ACC112 (cell line): Measurements from ENCODE around the gene EFR3B.
"Not testable (repeated sequence)": the region's sequence is repeated elsewhere in the genome, so short reads cannot be mapped to it uniquely, and the experiment has no call there.

Source experiments
- H2AFZ ChIP-seq: fragments of 200-600 bp; sonication (generic); one replicate; pipeline ENCODE4 v1.6.0; 2017; ENCODE audit warnings: antibody characterized with exemption, low read length; ENCODE audit not compliant: unreplicated experiment
- H3K27ac ChIP-seq: fragments of 200-600 bp; sonication (generic); 2 replicates; pipeline ENCODE4 v1.5.1; 2014; ENCODE audit warnings: low read depth, mild to moderate bottlenecking, antibody characterized with exemption, low read length, moderate library complexity
- H3K27me3 ChIP-seq: fragments of 200-600 bp; sonication (generic); 2 replicates; pipeline ENCODE4 v1.6.1; 2014; ENCODE audit warnings: mild to moderate bottlenecking, antibody characterized with exemption, low read length, moderate library complexity, mixed read lengths; ENCODE audit not compliant: insufficient read depth
- H3K36me3 ChIP-seq: fragments of 200-600 bp; sonication (generic); 2 replicates; pipeline ENCODE4 v1.6.1; 2016; ENCODE audit warnings: mild to moderate bottlenecking, antibody characterized with exemption, low read length, moderate library complexity, mixed read lengths; ENCODE audit not compliant: insufficient read depth
- H3K4me1 ChIP-seq: fragments of 200-600 bp; sonication (generic); one replicate; pipeline ENCODE4 v1.6.1; 2016; ENCODE audit warnings: low read length, mixed read lengths; ENCODE audit not compliant: insufficient read depth, unreplicated experiment, control insufficient read depth
- H3K4me3 ChIP-seq: fragments of 200-600 bp; sonication (generic); 2 replicates; pipeline ENCODE4 v1.5.1; 2014; ENCODE audit warnings: mild to moderate bottlenecking, low read depth, low read length
- H3K79me2 ChIP-seq: fragments of 200-600 bp; sonication (generic); one replicate; pipeline ENCODE4 v1.6.0; 2016; ENCODE audit warnings: low read length; ENCODE audit not compliant: control insufficient read depth, unreplicated experiment, insufficient read depth

The EFR3B gene

DNA sequence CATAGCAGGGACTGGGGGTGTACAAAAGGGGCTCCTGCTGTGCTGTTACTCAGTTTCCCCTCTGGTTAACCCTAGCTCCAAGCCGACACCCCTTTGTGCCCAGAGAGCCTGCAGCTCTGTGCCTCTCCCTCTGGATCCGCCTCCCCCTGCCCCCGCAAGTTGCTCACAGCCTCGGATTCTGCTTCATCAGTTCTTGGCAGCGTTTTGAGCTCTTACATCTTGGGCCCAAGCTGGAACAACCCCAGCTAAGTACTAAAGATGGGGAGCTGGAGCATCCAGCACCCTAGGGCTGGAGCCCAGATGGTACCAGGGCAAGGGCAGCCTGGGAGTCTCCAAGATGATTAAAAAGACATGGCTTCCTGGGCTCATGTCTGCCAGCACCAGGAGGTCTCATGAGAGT, 85.8 kb downstream of the EFR3B start:
- Histone ChIP-seq H3K27ac (no peak overlapping the region), H3K27me3 (peaks cover 13% of the 10 kb centered on the region), H3K4me3 (no peak overlapping the region), H3K4me1 (peaks cover 3% of the 10 kb centered on the region), H2AFZ (no peak overlapping the region), H3K36me3 (no peaks in the 10 kb centered on the region), H3K79me2 (no peaks in the 10 kb centered on the region)

DNA sequence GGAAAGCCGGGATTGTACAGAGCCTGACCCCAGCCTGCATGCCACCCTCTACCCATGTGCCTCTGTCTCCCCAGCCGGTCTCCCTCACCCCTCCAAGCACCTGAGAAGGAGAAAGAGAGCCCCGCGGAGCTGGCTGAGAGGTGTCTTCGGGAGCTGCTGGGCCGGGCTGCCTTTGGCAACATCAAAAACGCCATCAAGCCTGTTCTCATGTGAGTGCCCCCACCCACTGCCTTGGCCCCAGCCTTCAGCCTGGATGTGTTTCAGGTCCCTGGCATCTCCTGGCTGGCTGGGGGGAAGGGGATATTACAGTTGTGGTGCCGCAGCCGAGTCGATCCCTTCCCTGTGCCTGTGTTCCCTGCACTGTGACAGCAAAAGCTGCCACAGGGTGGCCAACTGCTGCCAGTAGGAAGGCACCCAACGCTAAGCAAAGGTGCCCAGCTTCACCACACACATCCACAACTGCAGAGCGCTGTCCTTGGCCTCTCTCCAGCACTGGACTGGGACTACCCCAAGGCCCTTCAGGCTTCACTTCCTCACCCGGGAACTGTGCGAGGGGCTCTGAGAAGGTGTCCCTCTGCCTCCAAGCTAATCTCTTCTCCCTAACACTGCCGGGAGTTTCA, 88.1 kb downstream of the EFR3B start:
- Histone ChIP-seq H3K4me1 (peaks cover 3% of the 10 kb centered on the region), H2AFZ (no peak overlapping the region), H3K36me3 (no peaks in the 10 kb centered on the region), H3K27ac (no peak overlapping the region), H3K27me3 (peaks cover 34% of the 10 kb centered on the region), H3K4me3 (no peak overlapping the region), H3K79me2 (no peaks in the 10 kb centered on the region)

DNA sequence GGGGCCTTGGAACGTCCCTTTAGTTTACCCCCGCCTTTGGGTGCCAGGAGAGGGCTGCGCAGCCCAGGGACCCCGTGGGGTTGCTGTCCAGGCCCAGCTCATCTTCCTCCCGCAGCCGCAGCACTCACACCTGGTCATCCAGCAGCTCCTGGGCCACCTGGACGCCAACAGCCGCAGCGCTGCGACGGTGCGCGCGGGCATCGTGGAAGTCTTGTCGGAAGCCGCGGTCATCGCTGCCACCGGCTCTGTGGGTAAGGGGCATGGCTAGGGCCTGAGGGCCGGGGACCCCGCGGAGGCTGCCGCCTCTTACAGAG, 89.3 kb downstream of the EFR3B start:
- H3K79me2 ChIP-seq, result no peaks in the 10 kb centered on the region
- H3K4me3 ChIP-seq, result peak overlapping the region; percentile 68
- H3K4me1 ChIP-seq, result peaks cover 3% of the 10 kb centered on the region
- H3K27me3 ChIP-seq, result peaks cover 45% of the 10 kb centered on the region
- H2AFZ ChIP-seq, result no peak overlapping the region
- H3K36me3 ChIP-seq, result no peaks in the 10 kb centered on the region
- H3K27ac ChIP-seq, result no peak overlapping the region

DNA sequence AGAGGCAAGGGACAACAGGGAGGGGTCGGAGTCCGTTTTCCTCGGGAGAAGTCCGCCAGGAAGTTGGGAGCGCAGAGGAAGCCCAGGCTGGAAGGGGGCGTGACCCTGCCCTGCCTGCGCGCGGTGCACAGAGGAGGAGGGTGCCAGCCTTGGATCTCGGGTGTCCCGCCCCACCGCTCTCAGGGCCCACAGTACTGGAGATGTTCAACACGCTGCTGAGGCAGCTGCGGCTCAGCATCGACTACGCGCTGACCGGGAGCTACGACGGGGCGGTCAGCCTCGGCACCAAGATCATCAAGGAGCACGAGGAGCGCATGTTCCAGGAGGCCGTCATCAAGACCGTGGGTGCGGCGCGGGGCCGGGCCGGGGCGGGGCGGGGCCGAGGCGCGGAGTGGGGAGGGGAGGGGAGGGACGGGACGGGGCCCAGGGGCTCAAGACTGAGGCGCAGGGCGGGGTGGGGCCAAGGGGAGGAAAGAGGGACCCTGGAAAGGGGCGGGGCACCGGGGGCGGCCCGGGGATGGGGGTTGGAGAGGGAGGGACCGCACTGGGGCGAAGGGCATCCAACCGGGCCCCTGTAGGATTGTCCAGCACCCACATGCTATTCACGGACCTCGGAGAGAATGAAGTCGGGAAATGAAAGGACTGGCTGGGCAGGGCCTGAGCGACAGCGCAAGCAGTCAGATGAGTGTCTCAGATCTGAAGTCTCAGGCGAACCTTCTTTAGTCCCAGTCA, 89.9 kb downstream of the EFR3B start:
- H3K36me3 ChIP-seq, result no peaks in the 10 kb centered on the region
- H3K27me3 ChIP-seq, result peaks cover 50% of the 10 kb centered on the region
- peaks cover 3% of the 10 kb centered on the region for H3K4me1 ChIP-seq
- H2AFZ ChIP-seq, result peak overlapping the region; percentile 79
- peak overlapping the region; percentile 68 for H3K4me3 ChIP-seq
- H3K79me2 ChIP-seq, result no peaks in the 10 kb centered on the region
- H3K27ac ChIP-seq, result no peak overlapping the region

DNA sequence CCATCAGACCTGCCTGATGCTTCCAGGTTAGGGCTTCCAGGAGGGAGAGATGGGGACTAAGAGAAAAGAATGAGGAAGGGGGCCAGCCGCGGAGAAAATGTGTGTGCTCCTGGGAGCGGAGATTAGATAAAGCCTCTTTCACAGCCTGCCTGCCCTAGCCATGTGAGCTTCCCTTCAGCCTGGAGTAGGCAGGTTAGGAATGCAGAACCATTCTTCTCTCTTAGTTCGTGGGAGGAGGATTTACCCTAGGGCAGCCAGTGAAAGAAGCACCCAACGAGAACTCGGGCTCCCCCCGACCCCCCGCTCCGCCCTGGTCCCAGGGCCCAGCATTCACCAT, 90.4 kb downstream of the EFR3B start:
- Histone ChIP-seq H3K27me3 (peaks cover 56% of the 10 kb centered on the region), H3K79me2 (no peaks in the 10 kb centered on the region), H3K36me3 (no peaks in the 10 kb centered on the region), H3K27ac (no peak overlapping the region), H2AFZ (peak overlapping the region; percentile 79), H3K4me1 (peaks cover 3% of the 10 kb centered on the region), H3K4me3 (peak overlapping the region; percentile 68)

DNA sequence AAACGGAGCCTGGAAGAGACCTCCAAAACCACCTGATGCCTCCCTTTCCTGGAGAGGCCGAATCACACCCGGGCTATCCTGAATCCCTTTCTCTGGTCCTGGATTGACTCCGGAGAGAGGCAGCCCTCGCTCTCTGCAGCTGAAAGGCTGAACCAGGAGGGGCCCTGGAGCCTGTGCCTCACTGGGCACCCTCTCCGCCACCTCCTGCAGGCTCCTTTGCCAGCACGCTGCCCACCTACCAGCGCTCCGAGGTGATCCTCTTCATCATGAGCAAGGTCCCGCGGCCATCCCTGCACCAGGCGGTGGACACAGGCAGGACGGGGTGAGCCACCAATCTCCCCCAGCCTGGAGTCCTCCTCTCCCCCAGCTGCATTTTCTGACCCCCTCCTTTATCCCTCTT, 90.8 kb downstream of the EFR3B start:
- Histone ChIP-seq H3K27ac (no peak overlapping the region), H3K36me3 (no peaks in the 10 kb centered on the region), H3K4me1 (peaks cover 3% of the 10 kb centered on the region), H2AFZ (no peak overlapping the region), H3K4me3 (no peak overlapping the region), H3K27me3 (peaks cover 60% of the 10 kb centered on the region), H3K79me2 (no peaks in the 10 kb centered on the region)

DNA sequence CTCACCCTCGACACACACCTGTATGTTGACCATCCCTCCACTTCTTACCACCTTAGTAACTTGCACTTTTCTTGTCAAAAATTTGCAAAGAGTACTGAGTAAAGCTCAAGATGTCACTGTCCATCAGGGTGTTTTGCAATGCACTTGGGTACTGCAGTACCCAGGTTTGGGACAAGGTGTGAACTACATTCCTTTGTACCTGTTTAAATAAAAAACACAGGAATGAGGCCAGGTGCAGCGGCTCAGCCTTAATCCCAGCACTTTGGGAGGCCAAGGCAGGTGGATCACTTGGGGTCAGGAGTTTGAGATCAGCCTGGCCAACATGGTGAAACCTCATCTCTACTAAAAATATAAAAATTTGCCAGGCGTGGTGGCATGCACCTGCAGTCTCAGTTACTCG, 98.7 kb downstream of the EFR3B start:
- peaks cover 28% of the 10 kb centered on the region for H3K27me3 ChIP-seq
- not testable (repeated sequence) for H3K4me3 ChIP-seq, H3K36me3 ChIP-seq, H3K4me1 ChIP-seq, H2AFZ ChIP-seq, H3K27ac ChIP-seq, H3K79me2 ChIP-seq

DNA sequence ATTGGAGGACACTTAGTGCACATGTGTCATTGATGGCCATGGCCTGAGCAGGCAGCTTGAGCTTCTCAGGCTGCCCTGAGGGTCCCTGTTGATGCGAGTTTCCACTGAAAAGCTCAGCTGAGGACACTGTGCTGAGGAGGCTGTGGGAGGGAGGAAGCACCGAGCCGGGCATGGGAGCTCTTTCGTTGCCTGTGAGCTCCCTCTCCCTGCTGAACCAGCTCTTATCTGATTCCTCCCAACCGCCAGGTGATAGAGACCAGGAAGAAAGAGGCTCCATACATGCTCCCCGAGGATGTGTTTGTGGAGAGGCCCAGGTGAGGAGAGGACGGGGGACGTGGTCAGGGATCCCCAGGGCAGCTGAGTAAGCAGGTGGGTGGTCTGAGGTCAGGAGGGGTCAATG, 99.2 kb downstream of the EFR3B start:
- H3K27me3 ChIP-seq, result peaks cover 23% of the 10 kb centered on the region
- H3K4me3 ChIP-seq, result no peak overlapping the region
- no peak overlapping the region for H2AFZ ChIP-seq
- no peaks in the 10 kb centered on the region for H3K79me2 ChIP-seq
- H3K4me1 ChIP-seq, result no peaks in the 10 kb centered on the region
- no peaks in the 10 kb centered on the region for H3K36me3 ChIP-seq
- H3K27ac ChIP-seq, result no peak overlapping the region

DNA sequence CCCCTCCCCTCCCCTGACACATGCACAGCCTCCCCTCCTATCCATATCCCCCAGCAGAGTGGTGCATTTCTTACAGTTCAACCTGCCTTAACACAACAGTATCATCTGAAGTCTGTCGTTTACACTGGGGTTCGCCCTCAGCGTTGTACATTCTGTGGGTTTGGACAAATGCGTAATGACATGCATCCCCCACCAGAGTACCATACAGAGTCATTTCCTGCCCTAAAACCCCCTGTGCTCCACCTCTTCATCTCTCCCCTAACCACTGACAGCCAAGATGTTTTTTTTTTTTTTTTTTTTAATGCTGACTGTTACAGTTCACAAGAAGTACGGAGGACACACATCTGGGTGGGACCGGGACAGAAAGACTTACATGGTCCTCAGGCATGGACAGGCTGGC, 103.9 kb downstream of the EFR3B start:
- Histone ChIP-seq H3K36me3 (no peaks in the 10 kb centered on the region), H2AFZ (no peak overlapping the region)

DNA sequence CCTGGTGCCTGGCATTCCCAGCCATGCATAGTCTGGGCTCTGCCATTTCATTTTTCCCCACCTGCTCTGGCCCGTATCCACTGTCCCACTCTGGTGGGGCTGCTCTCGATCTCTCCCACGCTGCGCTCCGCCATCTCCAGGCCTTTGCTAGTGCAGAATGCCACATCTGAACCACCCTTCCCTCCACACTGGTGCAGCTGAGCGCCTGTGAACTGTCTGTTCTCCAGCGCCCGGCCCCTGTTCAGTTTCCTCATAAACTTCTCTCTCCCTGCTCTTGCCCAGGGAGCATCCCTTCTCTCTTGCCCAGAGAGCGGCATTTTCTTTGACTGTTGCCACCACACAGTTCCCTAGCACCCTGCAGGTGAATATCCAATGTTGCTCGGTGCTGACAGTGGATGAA, 105.0 kb downstream of the EFR3B start:
- Histone ChIP-seq H3K36me3 (no peaks in the 10 kb centered on the region), H3K27ac (no peak overlapping the region), H3K4me3 (no peak overlapping the region), H3K27me3 (peaks cover 5% of the 10 kb centered on the region; the same call in 1 of the 2 replicates), H3K4me1 (no peaks in the 10 kb centered on the region), H3K79me2 (no peaks in the 10 kb centered on the region), H2AFZ (no peak overlapping the region)

More for the DNA sequence above, 103.9 kb downstream of the EFR3B start:
- H3K27ac ChIP-seq, result no peak overlapping the region
- H3K27me3 ChIP-seq, result peaks cover 5% of the 10 kb centered on the region; the same call in 1 of the 2 replicates
- no peak overlapping the region for H3K4me3 ChIP-seq
- H3K4me1 ChIP-seq, result no peaks in the 10 kb centered on the region
- no peaks in the 10 kb centered on the region for H3K79me2 ChIP-seq

DNA sequence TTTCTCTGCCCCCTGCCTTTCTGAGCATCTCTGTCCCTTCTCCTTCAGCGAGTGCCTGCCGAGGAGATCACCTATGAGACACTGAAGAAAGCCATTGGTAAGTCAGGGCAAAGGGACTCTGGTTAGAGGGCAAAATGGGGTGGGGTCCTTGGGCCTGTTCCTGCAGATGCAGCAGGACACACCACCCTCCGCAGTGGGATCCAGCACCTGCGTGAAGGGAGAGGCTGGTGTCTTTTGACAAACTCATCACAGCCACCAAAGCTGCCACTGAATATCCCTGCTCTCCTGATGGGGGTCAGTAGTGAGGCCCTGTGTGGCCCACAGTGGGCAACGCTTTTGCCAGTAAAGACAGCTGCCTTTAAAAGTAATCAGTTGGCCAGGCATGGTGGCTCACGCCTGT, 107.8 kb downstream of the EFR3B start:
- Histone ChIP-seq H2AFZ (no peak overlapping the region), H3K27me3 (peaks cover 17% of the 10 kb centered on the region), H3K36me3 (no peaks in the 10 kb centered on the region), H3K27ac (no peak overlapping the region), H3K79me2 (no peaks in the 10 kb centered on the region), H3K4me3 (no peak overlapping the region), H3K4me1 (no peaks in the 10 kb centered on the region)
